ENCODE results near the gene NME8.

Gene NME8

DNA sequence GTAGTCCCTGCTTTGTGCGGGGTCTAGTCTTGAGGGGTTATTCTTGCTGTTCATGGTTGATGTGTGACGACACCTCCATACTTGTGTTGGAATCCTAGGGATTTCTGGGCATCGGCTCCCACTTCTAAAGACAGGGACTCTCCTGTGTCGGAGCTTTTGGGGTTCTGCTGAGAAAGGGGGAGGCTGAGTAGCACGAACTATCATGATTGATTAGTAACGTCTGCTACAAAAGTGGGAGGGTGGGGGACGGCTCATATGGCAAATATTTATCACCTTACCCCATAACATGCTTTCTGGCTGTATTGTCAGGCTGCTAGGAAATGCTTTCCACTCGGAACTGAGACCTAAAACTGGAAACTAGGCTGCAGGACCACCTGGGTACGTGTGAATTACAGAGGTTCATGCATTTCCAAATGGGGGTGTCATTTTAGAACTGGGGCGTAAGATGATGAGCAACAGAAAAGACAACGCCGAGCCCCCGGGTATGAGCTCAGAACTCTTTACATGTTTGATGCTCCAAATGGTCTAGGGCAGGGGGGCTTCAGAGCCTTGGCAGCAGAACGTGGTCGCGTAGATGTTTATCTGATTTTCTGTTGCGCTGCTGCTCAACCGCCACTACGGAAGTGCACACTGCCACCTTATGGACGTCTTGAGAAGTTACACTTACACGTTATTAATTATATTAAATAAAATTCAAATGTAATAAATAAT, 15.1 kb upstream of the NME8 start:
- peak overlapping the region; percentile 35 for H3K4me3 ChIP-seq (replicated peaks; ENCODE audit: insufficient read depth, low read length)
- DNase-seq (ENCODE audit: low read depth in 1 of 2, low spot score in 1 of 2): peak in 1 of 2 experiments; percentile 45

DNA sequence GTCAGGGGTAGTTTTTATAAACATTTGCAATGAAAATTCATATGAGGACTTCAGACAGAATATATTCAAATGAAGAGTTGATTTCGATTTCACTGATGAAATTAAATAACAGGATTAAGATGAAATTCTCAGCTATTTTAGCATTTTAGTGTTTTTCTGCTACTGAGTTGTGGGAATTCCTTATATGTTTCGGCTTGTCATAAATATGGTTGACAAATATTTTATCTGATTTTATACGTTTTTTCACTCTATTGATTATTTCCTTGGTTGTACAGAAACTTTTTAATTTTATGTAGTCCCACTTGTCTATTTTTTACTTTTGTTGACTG, 14.6 kb upstream of the NME8 start:
- no peak for TF ChIP-seq SPI1 (IDR thresholded peaks at IDR 0.05; ENCODE audit: borderline replicate concordance, low read depth)
- no peak for DNase-seq (ENCODE audit: low read depth in 1 of 2, low spot score in 1 of 2)
- no peaks in the 10 kb centered on the region for H3K27me3 ChIP-seq (ENCODE audit: insufficient read depth, poor library complexity, severe bottlenecking)
- H3K4me3 ChIP-seq (replicated peaks; ENCODE audit: insufficient read depth, low read length): no peak overlapping the region
- H3K27ac ChIP-seq (replicated peaks): no peak overlapping the region

More for the DNA sequence above, 15.1 kb upstream of the NME8 start:
- Histone ChIP-seq H3K27me3 (ENCODE audit: insufficient read depth, poor library complexity, severe bottlenecking) (no peaks in the 10 kb centered on the region), H3K27ac (replicated peaks) (no peak overlapping the region)
- TF ChIP-seq, protein P1, sequence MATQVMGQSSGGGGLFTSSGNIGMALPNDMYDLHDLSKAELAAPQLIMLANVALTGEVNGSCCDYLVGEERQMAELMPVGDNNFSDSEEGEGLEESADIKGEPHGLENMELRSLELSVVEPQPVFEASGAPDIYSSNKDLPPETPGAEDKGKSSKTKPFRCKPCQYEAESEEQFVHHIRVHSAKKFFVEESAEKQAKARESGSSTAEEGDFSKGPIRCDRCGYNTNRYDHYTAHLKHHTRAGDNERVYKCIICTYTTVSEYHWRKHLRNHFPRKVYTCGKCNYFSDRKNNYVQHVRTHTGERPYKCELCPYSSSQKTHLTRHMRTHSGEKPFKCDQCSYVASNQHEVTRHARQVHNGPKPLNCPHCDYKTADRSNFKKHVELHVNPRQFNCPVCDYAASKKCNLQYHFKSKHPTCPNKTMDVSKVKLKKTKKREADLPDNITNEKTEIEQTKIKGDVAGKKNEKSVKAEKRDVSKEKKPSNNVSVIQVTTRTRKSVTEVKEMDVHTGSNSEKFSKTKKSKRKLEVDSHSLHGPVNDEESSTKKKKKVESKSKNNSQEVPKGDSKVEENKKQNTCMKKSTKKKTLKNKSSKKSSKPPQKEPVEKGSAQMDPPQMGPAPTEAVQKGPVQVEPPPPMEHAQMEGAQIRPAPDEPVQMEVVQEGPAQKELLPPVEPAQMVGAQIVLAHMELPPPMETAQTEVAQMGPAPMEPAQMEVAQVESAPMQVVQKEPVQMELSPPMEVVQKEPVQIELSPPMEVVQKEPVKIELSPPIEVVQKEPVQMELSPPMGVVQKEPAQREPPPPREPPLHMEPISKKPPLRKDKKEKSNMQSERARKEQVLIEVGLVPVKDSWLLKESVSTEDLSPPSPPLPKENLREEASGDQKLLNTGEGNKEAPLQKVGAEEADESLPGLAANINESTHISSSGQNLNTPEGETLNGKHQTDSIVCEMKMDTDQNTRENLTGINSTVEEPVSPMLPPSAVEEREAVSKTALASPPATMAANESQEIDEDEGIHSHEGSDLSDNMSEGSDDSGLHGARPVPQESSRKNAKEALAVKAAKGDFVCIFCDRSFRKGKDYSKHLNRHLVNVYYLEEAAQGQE (IDR thresholded peaks at IDR 0.05; ENCODE audit: insufficient replicate concordance, low read depth): no peak
- TF ChIP-seq, protein P2, sequence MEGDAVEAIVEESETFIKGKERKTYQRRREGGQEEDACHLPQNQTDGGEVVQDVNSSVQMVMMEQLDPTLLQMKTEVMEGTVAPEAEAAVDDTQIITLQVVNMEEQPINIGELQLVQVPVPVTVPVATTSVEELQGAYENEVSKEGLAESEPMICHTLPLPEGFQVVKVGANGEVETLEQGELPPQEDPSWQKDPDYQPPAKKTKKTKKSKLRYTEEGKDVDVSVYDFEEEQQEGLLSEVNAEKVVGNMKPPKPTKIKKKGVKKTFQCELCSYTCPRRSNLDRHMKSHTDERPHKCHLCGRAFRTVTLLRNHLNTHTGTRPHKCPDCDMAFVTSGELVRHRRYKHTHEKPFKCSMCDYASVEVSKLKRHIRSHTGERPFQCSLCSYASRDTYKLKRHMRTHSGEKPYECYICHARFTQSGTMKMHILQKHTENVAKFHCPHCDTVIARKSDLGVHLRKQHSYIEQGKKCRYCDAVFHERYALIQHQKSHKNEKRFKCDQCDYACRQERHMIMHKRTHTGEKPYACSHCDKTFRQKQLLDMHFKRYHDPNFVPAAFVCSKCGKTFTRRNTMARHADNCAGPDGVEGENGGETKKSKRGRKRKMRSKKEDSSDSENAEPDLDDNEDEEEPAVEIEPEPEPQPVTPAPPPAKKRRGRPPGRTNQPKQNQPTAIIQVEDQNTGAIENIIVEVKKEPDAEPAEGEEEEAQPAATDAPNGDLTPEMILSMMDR (IDR thresholded peaks at IDR 0.05; ENCODE audit: insufficient read depth, low read length): peak; percentile 19

DNA sequence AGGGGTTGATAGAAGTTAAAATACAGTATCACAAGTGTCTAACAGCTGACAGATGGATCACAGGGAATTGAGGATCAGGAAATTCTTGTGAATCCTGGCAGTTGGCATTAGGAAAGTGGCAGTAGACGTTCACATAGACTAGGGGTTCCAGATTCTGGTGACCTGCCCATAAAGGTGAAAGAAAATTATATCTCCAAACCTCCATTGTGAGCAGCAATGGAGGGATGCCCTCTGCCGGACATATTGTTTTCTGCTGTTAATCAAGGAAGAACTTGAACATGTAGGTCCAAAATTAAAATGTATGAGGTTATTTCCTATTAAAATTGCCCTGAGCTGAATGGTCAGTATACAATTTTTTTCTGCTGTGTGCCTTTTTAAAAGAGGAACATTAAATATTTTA, 5.1 kb downstream of the NME8 start:
- peak; percentile 15 to 35 for DNase-seq (ENCODE audit: low read depth in 1 of 2, low spot score in 1 of 2)
- no peak overlapping the region for H3K27ac ChIP-seq (replicated peaks)
- H3K4me3 ChIP-seq (replicated peaks; ENCODE audit: insufficient read depth, low read length): no peak overlapping the region
- no peaks in the 10 kb centered on the region for H3K27me3 ChIP-seq (ENCODE audit: insufficient read depth, poor library complexity, severe bottlenecking)
- TF ChIP-seq, protein P2 (IDR thresholded peaks at IDR 0.05; ENCODE audit: insufficient read depth, low read length): peak; percentile 57
- no peak for TF ChIP-seq GABPA (IDR thresholded peaks at IDR 0.05; ENCODE audit: low read depth)

DNA sequence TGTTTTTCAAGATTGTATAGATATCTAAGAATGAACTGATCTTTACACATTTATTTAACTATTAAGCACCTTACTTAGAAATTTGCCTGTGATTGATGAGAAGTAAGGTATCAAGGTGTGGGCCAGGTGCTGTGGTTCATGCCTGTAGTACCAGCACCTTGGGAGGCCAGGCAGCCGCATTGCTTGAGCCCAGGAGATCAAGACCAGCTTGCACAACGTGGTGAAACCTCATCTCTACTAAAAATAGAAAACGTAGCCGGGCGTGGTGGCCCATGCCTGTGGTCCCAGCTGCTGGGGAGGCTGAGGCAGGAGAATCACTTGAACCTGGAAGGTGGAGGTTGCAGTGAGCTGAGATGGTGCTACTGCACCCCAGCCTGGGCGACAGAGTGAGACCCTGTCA, 33.7 kb downstream of the NME8 start:
- no peak for TF ChIP-seq POLR2AphosphoS5 (IDR thresholded peaks at IDR 0.05; ENCODE audit: low read depth)
- no peak for DNase-seq (ENCODE audit: low read depth in 1 of 2, low spot score in 1 of 2)
- Histone ChIP-seq H3K4me3 (replicated peaks; ENCODE audit: insufficient read depth, low read length) (no peak overlapping the region), H3K27me3 (ENCODE audit: insufficient read depth, poor library complexity, severe bottlenecking) (no peaks in the 10 kb centered on the region), H3K27ac (replicated peaks) (no peak overlapping the region)

DNA sequence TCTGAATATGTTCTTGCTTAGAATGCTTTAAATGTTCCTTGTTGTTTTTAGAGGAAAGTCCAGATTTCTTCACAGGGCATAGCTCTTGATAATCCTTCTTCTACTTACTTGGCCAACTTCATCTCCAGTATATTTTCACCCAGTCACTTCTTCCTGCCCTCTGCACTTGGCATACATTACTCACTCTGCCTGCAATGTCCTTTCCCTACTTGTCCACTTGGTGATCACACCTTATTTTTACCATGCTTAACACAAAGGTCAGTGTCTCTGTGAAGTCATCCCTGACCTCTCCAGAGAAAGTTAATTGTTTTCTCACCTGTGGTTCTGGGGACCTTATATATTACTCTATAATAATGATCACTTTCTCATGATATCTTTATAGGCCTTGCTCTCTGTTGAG, 45.0 kb downstream of the NME8 start:
- no peak for DNase-seq (ENCODE audit: low read depth in 1 of 2, low spot score in 1 of 2)
- no peaks in the 10 kb centered on the region for H3K27me3 ChIP-seq (ENCODE audit: insufficient read depth, poor library complexity, severe bottlenecking)
- H3K27ac ChIP-seq (replicated peaks): no peak overlapping the region
- H3K4me3 ChIP-seq (replicated peaks; ENCODE audit: insufficient read depth, low read length): no peak overlapping the region
- TF ChIP-seq, protein P1 (IDR thresholded peaks at IDR 0.05; ENCODE audit: insufficient replicate concordance, low read depth): no peak
- no peak for TF ChIP-seq GABPA (IDR thresholded peaks at IDR 0.05; ENCODE audit: low read depth)
- no peak for TF ChIP-seq SPI1 (IDR thresholded peaks at IDR 0.05; ENCODE audit: borderline replicate concordance, low read depth)
- TF ChIP-seq POLR2AphosphoS5 (IDR thresholded peaks at IDR 0.05; ENCODE audit: low read depth): no peak
- TF ChIP-seq, protein P2 (IDR thresholded peaks at IDR 0.05; ENCODE audit: insufficient read depth, low read length): no peak
